ENCODE results near the gene PPP1R12B. TPM values are rescaled to one million over a fixed set of nuclear protein-coding genes. Genes with fewer than 3 reads are reported as not detected.

The PPP1R12B gene
- total and polyA plus RNA-seq, 2 donors (not counting 3 experiments of a cell fraction or from before 2014, with no cell fraction given): 8.4 to 11.5 TPM

DNA sequence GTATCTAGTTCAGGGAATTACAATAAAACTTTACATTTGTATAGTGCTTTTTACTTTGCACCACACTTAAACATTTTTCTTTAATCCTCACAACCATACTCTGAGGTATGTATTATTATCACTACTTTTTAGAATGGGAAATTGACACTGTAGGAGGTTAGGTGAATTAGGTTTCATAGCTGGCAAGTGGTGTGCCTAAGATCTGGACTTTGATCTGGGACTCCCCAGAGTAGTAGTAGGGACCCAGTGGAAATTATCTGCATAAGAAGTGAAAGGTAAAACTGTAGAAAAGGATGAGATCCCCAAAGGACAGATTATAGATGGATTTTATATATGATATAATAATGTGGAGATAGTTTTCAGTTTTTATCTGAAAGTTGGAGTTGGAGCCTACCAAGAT lies 85.6 kb downstream of the PPP1R12B start:
- FAIRE-seq (no peak), DNase-seq (ENCODE audit: low read depth, low spot score) (no peak)
- H2AFZ ChIP-seq (ENCODE audit: low read depth, low read length): no peak overlapping the region
- POLR2A ChIA-PET: no interaction called here
- H3K9me1 ChIP-seq (replicated peaks; ENCODE audit: control insufficient read depth, extremely low read depth, insufficient read depth, low read length): no peaks in the 10 kb centered on the region
- no peaks in the 10 kb centered on the region for H3K27me3 ChIP-seq (ENCODE audit: control insufficient read depth in 2 of 2, insufficient read depth in 2 of 2, low read length in 2 of 2)
- H3K4me1 ChIP-seq (ENCODE audit: control insufficient read depth, extremely low read depth, insufficient read depth, low read length): no peaks in the 10 kb centered on the region
- no peak overlapping the region for H3K4me3 ChIP-seq (replicated peaks in 1 of 3; ENCODE audit: insufficient read depth in 1 of 3, low read depth in 1 of 3, low read length in 3 of 3)
- H3K36me3 ChIP-seq (ENCODE audit: control insufficient read depth in 2 of 2, extremely low read depth in 1 of 2, insufficient read depth in 2 of 2, low read length in 2 of 2): peaks cover 0 to 7% of the 10 kb centered on the region in 2 experiments
- no peaks in the 10 kb centered on the region for H4K20me1 ChIP-seq (replicated peaks; ENCODE audit: control insufficient read depth, extremely low read depth, insufficient read depth, low read length)
- no TSS peak for BruUV-seq (replicated peaks)
- no peak overlapping the region for H3K4me2 ChIP-seq (ENCODE audit: insufficient read depth, low read length)
- TF ChIP-seq MYC (IDR thresholded peaks at IDR 0.05; ENCODE audit: low read depth, low read length) (no peak), GATA2 (IDR thresholded peaks at IDR 0.05; ENCODE audit: insufficient read depth, insufficient read length, low read depth, low read length) (no peak), JUN (IDR thresholded peaks at IDR 0.05; ENCODE audit: borderline replicate concordance, insufficient read depth, insufficient read length, low read depth) (no peak), FOS (IDR thresholded peaks at IDR 0.05; ENCODE audit: borderline replicate concordance, insufficient read depth, low read length) (no peak), POLR2A (IDR thresholded peaks at IDR 0.05; ENCODE audit: low read depth, low read length) (no peak), POLR2AphosphoS5 (IDR thresholded peaks at IDR 0.05; ENCODE audit: insufficient read depth, low read depth, low read length) (no peak), EZH2 (IDR thresholded peaks at IDR 0.05; ENCODE audit: borderline replicate concordance, low read depth, low read length, severe bottlenecking) (no peak)
- TF ChIP-seq, protein P1, sequence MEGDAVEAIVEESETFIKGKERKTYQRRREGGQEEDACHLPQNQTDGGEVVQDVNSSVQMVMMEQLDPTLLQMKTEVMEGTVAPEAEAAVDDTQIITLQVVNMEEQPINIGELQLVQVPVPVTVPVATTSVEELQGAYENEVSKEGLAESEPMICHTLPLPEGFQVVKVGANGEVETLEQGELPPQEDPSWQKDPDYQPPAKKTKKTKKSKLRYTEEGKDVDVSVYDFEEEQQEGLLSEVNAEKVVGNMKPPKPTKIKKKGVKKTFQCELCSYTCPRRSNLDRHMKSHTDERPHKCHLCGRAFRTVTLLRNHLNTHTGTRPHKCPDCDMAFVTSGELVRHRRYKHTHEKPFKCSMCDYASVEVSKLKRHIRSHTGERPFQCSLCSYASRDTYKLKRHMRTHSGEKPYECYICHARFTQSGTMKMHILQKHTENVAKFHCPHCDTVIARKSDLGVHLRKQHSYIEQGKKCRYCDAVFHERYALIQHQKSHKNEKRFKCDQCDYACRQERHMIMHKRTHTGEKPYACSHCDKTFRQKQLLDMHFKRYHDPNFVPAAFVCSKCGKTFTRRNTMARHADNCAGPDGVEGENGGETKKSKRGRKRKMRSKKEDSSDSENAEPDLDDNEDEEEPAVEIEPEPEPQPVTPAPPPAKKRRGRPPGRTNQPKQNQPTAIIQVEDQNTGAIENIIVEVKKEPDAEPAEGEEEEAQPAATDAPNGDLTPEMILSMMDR (IDR thresholded peaks at IDR 0.05; ENCODE audit: extremely low read depth in 1 of 2, insufficient read depth in 1 of 2, low read depth in 1 of 2, low read length in 2 of 2): no peak
- TF ChIP-seq, protein P2, sequence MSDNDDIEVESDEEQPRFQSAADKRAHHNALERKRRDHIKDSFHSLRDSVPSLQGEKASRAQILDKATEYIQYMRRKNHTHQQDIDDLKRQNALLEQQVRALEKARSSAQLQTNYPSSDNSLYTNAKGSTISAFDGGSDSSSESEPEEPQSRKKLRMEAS (IDR thresholded peaks at IDR 0.05; ENCODE audit: insufficient read depth, insufficient read length): no peak
- no peaks in the 10 kb centered on the region for H3K9me3 ChIP-seq (replicated peaks; ENCODE audit: control insufficient read depth, insufficient read depth, low read length)
- intact Hi-C loops (cut with micrococcal nuclease) (no loop called here), dilution Hi-C loops (cut with MboI; ENCODE audit: extremely low pct_ligation_motif_present, low sequenced_read_pairs) (no loop called here)
- CTCF ChIA-PET: no interaction called here
- H3K9ac ChIP-seq (replicated peaks; ENCODE audit: extremely low read depth, insufficient read depth, low read length): no peak overlapping the region
- H3K79me2 ChIP-seq (ENCODE audit: control insufficient read depth, insufficient read depth, low read length): no peaks in the 10 kb centered on the region
- no peak overlapping the region for H3K27ac ChIP-seq (ENCODE audit: insufficient read depth, low read depth, low read length)
